GM19455 (cell line): Measurements from ENCODE around the gene NPR2.
A peak's percentile ranks its signal among the peaks of the same experiment; 100 is the strongest.

Experiments
- ATAC-seq: cut with Tn5 transposase; IDR thresholded peaks from one replicate; pipeline ENCODE4 v1.9.1; 2021; ENCODE audit not compliant: unreplicated experiment

Gene NPR2

DNA sequence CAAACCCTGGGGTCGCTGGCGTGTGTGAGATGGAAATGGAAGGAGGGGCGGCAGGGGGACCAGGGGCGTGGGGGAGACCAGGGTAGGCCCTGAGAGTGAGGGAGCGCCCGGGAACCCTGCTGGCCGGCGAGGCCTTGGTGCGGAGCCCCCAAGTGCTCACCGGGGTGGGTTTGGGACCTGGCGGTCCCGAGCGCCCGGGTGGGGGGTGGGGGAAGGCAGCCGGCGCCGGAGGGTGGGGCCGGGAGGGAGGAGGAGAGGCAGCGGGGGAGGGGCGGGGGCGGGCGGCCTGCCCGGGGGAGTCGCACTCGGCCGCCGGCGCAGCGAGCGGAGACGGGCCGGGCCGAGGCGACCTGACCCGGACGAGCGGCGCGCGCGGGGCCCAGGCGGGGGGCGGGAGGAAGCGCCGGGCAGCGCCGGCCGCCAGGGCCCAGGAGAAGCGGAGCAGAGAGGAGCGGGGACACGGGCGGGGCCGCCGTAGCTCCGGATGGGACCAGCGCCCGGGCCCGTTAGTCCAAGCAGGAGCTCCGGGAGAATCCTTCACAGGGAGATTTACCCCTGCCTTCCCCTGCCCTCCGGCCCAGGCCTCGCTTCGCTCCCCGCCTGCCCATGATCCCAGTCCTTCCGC is at the start of gene NPR2:
Gene NPR2 (plus strand): TSS at position 295 of the 625 bp plus-strand sequence. CDS start 818 bp downstream, outside the sequence.
- no peak for ATAC-seq

DNA sequence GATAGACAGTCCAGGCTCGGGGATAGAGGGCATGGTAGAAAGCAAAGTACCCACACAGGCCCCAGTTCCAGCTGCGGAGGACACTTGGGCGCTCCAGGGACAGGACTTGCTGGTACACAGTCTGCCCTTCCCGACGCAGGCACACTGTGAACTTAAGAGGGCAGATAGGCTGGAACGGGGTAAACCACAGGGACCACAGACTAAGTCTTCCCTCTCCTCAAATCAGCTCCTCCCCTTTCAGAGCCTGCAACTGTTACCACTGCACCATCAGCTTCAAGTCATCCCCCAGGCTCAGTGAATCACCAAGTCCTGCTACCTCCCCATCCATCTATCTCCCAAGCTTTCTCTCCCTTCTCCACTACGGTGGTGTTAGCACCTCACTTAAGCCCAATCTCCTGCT is 49.7 kb upstream of the NPR2 start:
- ATAC-seq = no peak

DNA sequence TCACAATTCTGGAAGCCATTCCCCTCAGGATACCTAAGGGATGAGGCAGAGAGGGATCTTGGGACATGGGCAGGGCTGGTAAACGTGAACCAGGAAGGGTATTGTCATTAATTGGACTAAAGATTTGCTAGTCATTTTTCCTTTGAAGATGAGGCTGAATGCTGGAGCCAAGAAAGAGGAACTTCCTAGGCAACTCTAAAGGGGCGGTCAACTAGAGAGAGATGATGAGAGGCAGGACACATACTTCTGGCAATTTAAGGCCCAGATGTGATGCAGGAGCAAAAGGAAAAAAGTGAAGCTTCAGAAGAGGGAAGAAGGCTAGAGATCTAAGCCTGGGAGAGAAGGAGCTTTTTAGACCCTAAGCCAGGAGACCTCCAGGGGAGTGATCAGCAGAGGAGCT is 47.9 kb upstream of the NPR2 start:
- ATAC-seq = no peak

DNA sequence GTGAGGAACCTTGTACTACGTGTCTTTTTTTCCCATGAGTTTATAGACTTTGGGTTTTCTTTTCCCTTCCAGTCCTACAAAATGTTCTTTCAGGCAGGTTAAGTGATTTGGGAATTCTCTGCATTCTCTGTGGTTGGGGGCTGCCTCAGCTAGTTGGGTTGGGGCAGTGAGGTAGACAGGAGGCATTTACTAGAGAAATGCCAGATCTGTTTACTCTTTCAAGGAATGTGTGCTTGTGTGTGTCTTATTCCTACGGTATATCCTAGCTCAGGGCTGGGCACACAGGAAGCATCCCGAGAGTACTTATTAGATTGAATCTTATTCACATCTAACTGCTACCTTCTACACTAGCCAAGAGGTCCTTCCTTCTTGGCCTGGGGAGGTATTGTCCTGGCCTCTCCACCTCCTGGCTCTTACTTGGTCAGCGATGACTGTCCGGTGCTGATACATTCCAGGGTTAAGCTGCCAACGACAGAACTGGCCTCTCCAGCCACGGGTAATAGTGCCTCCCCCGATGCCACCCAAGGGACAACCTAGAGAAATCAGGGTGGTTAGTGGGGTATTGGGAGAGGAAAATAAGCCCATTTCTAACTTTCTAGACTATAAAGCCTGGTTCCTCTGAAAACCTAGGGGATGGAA is 47.4 kb upstream of the NPR2 start:
- no peak for ATAC-seq

DNA sequence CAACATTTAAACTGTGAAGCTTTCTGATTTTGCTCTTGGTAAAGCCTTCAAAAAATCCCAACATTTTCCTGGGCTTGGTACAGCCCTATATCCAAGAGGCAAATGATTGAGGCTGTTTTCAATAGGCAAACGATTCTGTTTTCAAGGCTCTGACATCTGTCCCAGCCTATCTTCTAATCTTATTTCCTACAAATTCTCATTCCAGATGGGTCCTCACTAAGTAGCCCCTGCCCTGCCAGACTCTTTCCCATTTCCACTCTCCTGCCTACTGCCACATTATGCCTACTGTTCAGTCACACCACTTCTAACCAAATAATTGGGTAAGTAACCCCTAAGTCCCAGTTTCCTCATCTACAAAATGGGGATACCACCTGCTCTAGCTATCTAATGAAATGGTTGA is 45.8 kb upstream of the NPR2 start:
- no peak for ATAC-seq

DNA sequence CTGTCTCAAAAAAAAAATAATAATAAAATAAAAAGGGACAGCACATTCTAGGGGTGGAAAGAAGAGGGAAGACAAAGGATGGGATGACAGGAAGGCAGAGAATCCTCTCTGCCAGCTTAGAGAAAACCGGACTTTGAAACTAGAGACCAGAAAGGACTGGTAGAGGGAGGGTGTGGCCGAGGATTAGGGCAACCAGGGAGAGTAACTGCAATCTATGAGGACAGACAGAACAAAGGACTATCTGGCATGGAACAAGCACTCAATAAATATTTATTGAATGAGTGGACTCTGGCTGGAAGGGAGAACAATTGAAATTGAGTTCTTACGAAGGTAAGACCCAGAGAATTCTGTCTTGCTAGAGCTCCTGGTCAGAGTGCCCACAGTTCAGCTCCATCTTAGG is 44.8 kb upstream of the NPR2 start:
- no peak for ATAC-seq

DNA sequence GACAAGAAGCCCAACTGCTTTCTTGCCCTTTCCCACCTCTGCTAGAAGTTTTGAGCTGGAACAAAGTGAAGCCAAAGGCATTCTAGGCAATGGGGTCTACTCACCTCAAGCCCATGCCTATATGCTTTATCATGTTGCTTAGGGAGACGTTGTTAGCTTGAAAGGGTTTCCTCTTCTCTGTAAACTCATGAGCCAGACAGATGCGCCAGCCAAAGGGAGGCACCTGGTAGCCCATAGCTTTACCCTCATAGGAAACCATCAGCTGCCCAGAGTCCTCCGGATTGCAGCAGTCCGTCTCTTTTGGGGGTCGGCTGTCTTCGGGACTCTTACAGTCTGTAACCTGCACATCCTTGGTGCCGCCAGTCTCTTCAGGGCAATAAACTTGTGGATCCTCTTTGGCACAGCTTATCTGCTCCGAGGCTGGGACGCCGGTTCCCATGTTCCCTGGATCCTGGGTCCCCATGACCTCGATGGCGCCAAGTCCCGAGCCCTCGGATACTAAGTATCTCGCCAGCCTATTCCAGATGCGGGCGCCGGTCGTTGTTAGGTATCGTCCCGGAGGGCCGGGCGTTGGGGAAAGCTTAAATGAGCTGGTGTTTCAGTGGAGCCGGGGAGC is 43.0 kb upstream of the NPR2 start:
- ATAC-seq = no peak

DNA sequence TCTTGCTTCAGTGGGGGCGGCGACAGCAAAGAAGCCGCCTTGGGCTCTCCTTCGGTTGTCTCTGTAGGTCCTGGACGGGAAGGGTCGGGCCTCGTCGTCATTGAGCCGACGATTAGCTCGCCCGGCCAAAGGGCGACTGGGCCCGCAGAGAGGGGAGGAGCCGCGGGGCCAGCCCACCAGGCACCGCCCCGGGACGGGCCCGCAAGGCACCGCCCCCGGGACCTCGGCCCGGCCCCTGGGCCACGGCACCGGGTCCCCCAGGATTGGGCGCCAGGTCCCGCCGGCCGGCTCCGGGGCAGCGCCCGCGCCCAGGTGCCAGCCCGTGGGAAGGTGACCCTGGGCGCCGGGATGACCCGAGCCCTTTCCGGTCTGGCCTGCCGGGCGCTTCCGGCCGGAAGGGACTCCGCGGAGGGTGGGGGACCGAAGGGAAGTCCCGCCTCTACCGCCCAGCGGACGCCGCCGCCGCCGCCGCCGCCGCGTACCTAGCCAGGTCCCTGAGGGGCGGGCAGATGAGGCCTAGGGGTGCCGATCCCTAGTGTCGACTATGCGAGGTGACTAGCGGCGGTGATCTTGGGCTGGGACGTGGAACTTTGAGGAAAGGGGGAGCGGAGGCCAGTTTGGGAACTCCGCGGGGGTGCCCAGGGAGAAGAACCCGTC is 42.4 kb upstream of the NPR2 start, which contains the start of the genes GBA2 and RGP1:
Gene GBA2 (minus strand): TSS at position 371 of the 657 bp plus-strand sequence. CDS start 524 bp downstream, outside the sequence.
Gene RGP1 (plus strand): TSS at position 430 of the 657 bp plus-strand sequence. CDS start 469 bp downstream, outside the sequence.
- peak; percentile 71 for ATAC-seq

DNA sequence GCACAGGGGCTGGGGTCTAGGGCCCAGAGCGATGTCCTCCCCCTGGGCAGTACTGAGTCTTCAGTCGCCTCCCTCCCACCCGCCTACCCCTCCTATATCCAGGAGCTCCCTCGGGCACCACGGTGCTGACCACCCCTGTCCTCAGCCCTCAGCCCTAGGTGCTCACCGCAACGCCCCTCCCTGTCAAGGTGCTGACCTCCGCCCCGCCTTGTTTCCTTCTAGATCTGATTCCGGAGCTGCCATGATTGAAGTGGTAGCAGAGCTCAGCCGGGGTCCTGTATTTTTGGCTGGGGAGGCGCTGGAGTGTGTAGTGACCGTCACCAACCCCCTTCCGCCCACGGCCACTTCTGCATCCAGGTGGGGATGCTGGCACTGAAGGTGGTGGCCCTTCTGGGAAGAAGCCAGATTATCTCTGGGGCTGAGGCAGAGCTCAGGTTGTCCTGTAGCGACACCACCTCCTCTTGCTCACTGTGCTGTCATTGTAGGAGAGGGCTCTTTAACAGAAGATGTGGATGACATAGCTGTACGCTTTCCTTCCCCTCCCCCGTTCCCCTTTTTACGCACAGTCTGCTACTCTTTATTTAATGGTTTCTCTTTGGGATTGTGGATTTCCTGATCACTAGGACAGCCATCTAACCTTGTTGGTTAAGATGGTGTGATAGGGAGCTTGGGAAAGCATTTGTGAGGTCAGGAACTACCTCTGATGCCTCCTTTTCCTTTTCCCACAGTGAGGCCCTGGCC is 41.7 kb upstream of the NPR2 start:
- ATAC-seq = peak; percentile 36

DNA sequence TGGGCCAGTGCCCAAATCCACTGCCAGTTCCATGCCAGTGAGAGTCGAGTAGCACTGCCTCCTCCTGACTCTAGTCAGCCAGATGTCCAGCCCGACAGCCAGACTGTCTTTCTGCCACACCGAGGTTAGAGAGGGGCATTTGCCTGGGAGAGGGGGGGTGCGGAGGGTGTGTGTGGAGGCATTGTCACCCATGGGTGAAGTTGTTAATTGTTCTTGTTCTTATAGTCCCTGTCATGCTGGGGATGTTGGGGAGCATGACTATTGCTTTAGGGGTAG is 41.2 kb upstream of the NPR2 start:
- ATAC-seq = no peak

DNA sequence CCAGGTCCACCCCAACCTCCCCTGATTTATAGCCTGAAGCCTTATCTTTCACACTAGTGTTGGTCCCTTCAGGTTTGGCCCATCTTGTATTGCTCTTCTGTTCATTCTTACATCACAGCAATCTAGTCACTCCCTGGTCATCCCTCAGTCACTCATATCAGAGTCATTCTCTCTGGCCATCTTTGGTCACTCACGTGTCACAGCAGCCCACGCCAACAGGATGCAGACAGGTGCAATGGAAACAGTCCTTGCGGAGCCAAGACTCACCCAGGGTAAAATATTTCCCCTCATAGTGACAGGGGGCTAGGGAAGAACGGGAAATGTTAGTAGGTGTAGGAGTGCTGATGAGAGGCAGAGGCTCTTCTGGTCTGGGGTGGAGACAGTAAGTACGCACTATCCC is 37.9 kb upstream of the NPR2 start:
- ATAC-seq = no peak

DNA sequence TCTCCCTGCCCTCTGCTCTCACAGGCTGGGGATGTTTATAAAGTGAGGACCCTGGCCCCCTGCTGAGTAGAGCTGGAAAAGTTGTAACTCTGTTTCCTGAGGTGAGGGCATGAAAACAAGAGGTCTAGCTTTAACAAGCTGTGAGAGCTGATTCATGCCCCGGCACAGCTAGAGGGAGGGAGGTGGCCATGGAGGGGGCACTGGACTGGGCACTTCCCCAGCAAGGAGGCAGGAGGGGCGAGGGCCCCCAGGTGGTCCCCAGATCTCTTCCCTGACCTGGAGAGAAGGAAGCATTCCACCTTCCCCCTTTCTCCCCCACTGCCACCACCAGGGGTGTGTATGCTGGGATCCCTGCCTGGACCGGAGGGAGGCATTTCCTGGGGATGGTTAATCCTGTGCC is 37.1 kb upstream of the NPR2 start, which contains the start of gene MSMP:
Gene MSMP (minus strand): TSS at position 13 of the 400 bp plus-strand sequence. CDS start 147 bp downstream, outside the sequence.
- ATAC-seq = no peak

DNA sequence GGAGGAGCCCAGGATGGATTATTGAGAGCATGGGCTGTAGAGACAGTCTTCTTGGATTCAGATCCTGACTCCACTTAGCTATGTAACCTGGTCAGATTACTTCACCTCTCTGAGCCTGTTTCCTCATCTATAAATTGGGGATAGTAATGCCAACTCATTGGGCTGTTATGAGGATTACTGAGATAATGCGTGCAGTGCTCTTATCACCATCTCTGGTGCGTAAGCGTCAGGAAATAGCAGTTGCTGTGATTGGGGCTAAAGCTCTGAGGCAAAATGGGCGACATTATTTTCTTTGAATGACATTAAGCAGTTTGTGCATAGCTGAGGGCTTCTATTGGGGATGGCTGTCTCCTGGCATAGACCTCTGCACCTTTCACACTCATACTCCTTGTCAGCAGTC is 36.3 kb upstream of the NPR2 start:
- no peak for ATAC-seq

DNA sequence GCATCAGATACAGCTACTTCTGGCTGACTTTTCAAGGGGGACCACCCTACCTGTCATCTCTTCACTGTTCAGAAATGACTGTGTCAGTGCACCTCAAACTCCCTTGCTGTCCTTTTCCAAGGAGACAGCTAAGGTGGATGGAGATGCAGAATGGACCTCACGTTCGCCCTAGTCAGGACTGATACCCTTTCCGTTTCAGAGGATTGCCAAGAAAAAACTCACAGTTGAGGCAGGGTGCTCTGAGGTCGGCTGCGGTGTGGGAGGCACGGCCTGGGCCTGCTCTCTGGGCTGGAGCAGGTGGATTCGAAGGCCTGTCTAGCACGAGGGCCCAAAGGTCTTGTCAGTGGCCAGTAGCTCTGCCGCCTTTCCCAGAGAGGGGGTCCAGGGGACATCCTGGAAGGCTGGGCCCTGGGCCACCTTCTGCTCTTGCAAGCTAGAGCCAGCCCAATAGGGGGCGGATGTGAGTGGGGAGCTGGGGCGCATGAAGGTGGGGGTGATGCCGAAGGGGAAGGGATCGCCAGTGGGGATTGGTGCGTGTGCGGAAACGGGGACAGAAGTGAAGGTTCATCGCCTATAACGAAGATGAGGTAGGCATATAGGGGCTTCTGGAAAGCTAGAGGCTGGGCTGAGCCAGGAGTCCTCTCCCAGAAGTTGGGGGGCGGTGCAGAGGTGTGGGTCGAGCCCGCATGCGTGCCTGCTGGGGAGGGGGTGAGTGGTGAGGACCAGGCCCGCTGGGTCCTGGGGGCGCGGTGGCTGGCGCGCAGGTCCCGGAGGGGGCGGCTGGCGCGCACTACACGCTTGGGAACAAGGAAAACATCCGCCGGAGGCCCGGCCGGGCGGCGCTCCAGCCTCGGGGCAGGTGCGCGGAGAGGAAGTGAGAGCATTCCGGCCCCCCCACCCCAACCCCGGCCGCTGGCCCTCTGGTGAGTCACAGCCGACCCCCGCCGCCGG is 34.8 kb upstream of the NPR2 start:
- ATAC-seq = no peak

DNA sequence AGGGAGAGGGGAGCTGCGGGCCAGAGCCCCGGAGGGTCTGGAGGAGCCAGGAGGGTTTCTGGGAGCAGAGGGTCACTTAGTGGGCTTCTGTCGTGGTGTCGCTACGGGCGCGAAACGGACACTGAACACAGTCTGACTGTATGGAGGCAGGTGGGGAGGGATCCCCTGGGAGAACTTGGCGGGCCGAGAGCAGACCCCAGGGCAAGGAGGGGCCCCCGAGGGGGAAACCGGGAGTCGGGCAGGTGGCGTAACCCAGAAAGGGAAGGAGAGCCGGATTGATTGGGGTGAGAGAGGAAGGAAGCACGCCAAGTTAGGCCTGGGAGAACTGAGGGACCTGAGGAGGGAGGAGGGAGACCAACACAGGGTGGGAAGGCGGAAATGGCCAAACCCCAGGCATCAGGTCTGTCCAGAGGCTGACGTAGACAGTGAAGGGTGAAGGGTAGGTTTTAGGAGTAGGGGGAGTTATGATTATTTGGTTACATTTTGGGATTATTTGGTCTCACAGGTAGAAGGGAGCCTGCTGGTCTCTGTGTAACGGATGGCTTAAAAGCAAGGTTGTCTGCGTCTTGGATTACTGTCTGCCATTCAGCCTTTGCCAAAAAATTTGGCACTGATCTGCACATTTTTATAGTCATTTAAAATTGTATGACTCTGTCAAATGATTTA is 34.0 kb upstream of the NPR2 start:
- no peak for ATAC-seq

DNA sequence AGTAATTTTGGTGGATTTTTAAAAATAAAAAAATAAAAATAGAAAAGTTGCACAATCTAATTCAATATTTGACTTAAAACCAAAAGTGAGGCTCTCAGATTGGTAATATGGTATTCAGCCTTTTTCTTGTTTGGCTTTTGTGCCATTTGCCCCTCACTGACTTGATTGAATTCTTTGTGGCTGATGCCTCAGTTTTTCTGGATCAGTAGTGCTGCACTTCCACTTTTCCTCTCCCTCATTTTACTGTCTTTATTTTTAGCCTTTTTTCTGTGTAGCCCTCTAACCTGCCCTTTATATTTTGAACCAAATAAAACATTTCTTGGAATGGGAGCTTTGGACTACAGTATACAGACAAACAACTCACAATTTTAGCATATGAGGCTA is 33.5 kb upstream of the NPR2 start:
- ATAC-seq = no peak

DNA sequence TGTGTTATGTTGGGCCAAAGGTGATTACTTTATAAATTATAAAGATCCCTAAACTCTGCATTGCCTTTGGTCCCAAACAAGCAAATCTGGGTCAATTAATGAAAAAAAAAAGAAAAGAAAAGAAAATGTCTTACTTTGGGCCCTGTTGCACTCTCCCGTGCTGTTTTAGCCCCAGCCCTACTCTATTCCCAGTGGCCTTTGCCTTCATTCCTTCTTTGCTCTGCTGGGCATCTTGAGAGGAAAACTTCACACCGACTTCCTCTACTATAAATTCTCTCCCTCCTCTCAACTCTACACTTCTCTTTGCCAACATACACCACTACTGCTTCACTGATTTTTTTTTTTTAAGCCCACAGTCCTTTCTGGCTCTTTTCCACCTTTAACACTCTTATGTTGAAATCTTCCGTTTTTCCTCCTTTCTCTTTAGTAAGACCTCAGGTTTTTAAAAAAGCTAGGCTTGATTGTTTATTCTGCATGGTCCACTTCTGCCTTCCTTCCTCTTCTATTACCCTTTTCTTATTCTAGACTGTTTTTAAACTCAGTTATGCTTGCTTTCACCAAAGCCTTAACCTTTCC is 32.8 kb upstream of the NPR2 start:
- ATAC-seq = no peak

DNA sequence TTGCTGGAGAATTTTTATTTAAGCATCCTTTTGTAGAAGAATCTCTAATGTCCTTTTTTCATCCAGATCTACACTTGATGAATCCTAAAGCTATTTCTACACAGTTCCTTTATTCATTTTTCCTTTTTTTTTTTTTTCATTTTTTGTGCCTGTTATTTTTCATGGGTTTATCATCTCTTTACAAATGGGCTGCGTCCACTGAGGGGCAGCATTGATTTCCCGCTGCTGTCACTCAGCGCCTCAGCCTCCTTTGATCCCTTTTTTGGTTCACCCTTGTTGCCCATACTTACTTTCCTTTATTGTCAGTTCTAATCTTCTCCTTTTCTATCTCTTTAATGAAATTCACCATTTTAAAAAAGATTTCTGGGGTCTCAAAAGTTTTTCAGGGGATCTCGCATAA is 31.6 kb upstream of the NPR2 start:
- ATAC-seq = no peak

DNA sequence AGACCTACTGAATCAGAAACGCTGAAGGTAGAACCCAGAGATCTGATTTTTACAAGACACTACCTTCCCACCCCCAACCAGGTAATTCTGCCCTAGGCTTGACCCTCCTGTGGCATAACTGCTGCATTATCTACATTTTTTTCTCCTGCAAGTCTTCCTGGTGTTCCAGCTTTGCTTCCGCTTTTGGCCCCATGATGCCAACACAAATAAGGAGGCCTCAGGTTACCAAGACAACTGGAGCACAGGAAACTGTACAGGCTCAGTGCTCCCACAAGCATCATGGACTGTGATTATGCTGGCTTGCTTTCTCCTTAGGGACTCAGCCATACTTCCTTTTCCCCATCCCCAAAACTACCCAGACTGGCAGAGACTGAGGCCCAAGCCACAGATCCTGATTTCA is 30.7 kb upstream of the NPR2 start:
- ATAC-seq = no peak
